AG08395 (cell line): ENCODE results near the gene MFSD2A.
"Not testable (repeated sequence)": the region's sequence is repeated elsewhere in the genome, so short reads cannot be mapped to it uniquely, and the experiment has no call there.

Experiments used
- DNase-seq: peaks from one replicate; pipeline ENCODE4 v3.0.0; 2012; ENCODE audit warnings: mixed read lengths, low spot score

MFSD2A gene

DNA sequence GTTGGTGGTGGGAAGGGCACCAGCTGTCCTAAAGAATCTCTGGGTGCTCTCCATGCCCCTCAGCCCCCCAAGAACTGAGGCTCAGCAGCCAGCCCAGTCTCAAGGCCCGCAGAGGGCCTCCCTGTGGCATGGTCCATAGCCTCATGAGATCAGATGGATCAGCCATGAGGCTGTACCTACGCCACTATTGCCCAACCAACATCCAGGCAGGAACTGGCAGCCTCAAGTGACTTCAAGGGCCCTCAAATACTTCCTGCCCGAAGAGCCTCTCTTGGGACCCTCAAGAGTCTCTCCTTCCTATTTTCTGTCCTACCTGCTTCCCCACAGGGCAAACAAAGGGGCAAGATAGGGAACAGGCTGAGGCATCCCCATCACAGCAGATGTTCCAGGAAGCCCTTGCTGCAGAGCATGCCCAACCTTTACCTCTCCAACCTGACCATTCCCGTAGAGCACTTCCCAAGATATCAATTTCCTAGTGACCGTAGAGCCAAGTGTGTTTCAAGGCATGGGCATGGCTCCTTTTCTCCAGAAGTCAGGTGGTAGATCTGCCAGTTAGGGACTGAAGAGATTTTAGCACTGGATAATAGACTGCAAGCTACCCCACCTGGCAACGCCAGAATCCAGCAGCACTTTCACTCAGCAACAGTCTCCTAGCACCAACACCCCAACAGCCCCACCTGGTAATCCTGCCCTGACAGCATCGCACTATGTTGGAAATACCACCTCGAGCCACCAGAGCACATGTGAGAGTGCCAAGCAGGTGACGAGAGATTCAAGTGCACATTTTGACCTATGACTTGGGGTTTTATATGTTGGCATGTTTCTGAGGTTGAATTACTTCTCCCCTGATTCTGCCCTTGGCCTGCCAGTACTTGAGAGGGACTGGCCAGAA lies 13.7 kb upstream of the MFSD2A start:
- no peak for DNase-seq

DNA sequence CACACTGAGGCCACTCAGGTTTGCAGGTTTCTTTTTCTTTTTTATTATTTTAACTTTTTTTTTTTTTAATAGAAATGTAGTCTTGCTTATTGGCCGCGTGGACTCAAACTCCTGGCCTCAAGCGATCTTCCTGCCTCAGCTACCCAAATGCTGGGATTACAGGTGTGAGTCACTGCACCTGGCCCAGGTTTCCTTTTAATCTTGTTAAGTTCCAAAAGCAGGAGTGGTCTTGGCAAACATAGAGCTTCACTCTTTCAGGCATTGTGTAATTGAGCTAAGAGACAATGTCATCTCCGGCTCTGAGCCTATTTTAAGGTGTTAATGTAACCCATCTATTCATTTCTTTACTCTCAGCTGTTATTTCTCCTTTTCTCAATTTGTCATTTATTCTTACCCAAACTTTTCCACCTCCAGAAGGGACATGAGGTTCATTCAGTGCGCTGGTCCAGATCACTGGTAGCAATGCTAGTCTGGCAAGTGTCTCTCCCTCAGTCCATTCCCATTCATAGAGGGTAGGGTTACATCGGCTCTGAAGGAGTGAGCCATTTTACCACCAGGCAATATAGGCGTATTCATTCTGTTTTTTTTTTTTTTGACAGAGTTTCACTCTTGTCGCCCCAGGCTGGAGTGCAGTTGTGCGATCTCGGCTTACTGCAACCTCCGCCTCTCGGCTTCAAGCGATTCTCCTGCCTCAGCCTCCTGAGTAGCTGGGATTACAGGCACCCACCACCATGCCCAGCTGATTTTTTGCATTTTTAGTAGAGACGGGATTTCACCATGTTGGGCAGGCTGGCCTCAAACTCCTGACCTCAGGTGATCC lies 11.3 kb upstream of the MFSD2A start:
- DNase-seq, result no peak

DNA sequence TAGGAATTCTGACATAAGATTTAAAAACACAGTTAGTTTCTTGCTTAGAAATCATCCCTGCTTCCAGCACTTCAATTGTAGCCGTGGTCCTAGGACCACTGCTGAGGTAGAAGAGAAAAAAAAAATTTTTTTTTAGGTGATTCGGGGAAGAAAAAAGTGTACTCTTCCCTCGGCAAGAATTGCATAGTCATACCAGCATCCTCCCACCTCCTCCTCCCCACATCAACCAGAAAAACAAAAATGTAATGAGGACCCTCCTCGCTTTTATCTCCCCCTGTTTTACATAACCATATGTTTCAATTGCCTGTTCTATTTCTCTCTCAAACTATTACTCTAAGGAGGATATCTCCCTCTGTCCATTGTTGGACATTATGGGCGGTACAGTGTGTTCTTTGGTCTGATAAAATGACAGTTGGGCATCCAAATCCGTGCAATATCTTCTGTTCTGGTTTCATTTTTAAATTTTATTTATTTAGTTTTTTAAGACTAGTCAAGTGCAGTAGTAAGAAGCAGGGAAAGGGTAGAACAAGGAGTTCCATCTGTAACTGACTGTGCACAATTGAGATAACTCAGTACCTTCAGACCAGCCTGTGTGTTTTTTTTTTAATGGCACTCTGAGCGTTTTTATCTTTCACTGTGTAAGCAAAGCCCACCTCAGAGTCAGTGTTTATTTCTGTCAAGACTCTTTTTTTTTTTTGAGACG lies 10.4 kb upstream of the MFSD2A start:
- no peak for DNase-seq

DNA sequence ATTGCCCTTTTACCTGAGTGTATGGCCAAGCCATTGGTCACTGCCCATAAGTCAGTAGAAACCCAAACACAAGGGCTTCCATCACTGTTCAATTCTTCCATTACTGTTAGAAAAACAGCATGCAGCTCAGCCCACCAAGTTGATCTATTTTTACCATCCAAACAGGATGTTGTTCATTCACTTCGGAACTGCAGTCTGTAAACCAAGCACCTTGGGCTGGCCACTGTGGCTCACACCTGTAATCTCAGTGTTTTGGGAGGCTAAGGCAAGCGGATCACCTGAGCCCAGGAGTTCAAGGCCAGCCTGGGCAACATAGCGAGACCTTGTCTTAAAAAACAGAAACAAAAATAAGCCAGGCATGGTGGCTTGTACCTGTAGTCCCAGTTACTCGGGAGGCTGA lies 8.7 kb upstream of the MFSD2A start:
- no peak for DNase-seq

DNA sequence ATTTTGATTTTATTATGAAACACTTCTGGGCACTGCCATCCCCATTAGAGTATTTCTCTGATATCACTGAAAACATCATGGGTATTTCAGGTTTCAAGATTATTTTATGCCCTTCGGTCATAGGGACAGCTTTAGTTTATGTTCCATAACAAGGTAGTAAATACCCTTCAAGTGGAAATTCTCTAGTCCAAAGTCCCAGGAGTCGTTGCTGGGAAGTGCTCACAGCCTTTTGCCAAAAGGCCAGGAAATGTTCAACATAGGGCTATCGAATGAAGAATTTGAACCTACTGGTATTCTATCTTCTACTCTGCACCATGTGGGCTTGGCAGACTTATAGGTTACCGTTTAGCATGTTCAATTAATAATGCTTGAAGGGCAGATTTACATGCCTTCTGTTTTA lies 7.7 kb upstream of the MFSD2A start:
- DNase-seq, result no peak

DNA sequence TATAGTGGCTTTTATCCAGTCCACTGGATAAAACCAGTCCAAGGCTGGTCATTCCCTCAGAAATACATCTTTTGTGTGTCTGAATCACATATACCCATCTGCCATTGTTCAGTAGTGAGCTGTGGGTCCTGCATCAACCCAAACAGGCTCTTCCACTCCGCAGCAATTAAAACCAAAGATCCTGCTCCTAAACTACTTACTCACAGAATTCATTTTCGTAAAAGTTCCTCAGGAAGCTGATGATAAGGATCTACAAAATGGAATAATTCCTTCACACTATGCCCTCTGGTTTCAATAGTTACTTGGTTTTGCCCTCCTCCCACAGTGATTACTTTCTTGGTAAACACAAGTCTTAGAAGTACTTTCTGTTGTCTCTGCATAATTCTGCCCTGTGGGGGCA lies 5.1 kb upstream of the MFSD2A start:
- no peak for DNase-seq

DNA sequence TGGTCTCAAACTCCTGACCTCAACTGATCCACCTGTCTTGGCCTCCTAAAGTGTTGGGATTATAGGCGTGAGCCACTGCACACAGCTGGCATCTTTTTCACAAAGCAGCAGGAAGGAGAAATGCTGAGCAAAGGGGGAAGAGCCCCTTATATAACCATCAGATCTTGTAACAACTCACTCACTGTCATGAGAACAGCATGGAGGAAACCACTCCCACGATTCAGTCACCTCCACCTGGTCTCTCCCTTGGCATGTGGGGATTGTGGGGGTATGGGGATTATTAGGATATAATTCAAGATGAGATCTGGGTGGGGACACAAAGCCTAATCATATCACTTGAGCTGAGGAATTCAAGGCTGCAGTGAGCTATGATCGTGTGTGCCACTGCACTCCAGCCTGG lies 3.0 kb upstream of the MFSD2A start:
- no peak for DNase-seq

DNA sequence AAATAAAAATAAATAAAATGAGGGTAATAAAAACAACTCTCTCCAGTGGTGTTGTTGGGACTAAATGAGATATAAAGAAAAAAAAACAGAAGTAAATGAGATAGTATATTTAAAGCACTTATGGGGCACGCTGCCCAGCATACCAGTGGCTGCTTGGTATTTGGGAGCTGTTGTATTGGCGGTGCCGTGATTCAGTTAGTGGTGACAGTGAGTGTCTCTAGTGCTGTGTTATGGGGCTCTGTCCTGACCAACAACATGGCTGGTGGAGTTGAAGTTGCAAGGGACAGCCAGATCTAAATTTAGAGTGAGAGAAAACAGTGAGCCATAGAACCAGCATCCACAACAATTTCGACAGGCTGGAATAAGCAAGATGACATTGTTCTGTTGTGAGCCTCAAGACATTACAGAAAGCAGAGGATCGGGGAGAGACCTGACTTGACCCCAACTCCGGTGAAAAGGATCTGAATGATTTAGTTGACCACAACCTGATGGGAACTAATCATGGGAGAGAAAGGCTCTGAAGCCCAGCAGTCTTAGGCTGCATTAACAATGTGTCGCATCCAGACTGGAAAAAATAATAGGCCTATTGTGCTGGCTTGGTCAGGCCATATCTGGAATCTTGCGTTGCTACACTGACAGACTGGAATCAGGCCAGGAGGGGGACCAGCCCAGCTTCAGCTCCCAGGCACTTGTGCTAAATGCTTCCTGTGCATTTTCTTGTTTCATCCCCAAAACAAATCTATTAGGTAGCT lies 2.4 kb upstream of the MFSD2A start:
- DNase-seq, result no peak

DNA sequence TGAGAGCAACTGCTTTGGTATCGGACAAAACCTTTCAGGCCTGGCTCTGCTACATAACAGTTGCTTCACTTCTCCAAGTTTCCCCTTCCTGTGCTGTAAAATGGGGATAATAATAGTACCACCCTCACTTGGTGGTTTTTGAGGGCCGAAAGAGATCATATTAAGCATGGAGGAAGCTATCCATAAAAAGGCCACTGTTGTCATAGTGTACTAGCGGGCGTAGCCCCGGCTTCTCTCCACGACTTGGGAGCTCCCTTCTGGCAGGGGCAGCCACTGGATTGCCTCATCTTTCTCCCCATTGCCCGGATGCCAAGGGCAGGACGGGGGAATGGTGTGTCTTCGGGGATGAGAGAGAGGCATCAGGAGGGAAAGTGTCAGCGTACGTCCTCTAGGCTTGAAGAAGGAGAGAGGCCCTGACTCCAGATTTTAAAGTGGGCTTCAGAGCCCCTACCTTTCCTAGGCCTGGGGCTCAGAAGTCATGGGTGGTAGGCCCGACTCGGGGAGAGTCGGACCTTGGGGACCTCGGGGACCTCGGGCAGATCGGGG lies 548 bp upstream of the MFSD2A start:
- DNase-seq, result no peak

DNA sequence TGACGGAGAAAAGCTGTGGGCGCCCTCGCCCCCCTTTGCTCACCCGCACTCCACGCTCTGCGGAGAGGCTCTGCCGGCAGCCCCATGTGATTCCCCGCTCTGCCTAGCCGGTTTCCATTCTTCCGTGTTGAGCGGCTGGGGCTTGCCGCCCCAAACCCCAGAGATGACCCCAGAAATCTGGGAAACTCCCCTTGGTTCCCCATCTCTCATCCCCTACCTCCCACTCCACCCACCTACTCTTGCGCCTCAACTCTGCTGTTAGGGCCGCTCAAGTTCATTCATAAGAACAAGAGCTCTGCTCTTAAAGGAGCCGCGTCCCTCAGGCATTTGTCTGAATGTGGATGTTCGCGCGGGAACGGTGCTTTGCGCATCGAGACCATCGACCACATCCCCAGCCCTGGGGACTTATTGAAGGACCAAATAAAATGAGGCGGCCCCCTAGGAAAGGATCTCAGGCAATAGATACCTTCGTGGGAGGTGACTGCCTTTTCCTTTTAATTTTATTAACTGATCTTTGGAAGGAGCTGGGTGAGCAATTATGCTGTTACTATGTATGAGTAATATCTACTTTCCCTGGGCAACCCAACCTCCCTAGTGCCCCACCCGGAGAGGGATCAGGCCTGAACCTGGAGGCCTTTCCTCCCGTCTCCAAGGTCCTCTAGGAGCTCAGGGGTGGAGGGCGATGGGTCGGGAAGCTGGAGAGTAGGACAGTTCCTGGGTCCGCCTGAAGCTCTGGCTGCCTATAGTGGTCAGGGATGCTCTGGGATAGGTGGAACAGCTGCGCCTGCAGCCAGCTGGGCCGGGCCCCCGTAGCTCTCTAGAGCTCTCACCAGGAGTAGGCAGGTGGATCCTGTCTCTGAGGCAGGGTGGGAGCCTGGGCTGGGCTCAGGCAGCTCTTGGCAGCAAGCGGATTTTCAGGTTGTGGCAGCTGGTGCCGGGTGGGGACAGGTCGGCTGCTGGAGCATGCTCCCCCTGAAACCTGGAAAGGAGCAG lies 898 bp downstream of the MFSD2A start:
- DNase-seq, result peak; percentile 67

DNA sequence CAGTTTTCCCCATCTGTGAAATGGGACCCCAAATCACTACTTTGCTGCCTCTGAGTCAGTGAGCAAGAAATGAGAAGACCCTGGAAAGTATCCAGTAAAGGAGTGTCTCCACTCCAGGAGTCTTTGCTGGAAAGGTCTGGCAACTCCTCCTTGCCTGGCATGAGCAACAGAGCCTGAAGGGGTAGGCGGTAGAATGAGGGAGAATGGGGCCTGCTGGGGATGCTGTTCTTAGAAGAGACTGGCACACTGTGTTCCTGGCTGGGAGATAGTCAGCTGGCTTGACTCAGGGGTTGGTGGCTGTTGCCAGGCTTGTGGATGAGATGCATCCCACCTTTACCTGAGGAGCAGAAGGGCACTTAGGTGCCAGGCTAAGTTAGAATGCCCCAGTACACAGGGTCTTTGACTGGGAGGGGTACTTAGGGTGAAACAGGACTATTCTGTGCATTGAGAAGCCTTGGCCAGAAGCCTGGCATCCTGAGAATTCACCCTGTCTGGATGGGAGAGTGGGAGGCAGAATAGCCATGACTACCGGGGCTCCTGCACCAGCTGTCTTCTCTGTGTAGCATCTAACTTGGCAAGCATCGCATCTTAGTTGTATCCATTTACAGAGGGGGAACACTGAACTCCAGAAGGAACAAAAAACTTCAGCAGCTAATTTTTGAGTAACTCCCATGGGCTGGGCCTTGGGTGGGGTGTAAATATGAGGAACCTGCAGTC lies 2.5 kb downstream of the MFSD2A start:
- no peak for DNase-seq

DNA sequence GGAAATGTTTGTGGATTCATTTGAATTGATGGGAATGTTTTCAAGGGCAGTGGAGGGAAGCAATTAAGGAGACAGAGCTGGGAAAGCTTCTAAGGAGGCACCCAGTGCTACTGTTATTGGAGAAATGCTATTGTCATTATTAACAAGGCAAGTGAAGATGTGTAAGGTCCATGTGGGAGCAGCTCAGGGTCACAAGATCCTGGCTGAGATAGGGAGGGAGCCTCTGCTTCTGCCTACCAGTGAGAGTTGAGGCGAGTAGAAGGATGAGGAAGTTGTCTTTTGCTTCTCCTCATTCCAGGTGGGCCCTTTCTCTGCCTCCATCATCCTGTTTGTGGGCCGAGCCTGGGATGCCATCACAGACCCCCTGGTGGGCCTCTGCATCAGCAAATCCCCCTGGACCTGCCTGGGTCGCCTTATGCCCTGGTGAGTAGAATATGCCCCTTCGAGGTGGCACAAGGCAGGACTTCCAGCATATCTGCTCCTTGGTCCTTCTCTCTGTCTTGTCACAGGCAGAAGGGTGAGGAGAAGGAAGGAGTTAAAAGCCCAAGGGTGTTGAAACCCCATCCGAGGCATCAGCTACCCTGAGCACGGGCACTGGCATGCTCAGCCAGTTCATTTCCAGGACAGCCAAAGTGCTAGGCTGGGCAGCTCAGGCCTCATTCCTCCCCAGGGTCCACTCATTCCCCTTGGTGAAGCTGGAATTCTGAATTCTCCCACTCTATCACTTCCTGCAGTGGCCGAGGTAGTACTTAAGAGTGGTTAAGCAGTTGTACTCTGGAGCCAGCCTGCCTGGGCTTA lies 3.7 kb downstream of the MFSD2A start:
- DNase-seq, result no peak

DNA sequence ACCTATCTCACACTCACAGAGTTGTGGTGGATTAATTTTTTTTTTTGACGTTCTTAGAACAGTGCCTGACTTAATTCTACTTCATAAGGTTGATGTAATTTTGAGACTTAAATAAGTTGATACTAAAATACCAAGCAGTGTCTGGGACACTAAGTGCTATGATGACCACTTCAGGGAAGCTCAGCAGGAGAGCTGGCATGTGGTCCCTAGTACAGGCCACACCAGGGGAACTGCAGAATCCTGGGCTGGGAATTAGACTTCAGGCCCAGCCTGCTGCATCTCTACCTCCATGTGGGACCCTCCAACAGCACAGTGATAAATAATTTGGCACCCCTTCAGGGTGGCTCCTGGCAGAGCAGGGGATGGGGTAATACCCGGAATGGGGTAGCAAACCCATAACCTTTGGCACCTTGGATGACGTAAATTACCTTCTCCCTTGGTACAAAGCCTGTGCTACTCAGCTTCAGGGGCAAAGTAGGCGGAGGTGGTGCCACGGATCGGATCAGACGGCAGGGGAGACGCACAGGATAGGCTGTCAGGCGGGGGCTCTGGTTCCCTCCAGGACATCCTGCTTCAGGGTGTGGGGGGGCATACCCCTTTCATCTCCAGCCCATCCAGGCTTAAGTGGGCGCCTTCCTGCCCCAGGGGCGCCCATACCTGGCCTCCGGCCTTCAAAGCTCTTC lies 4.8 kb downstream of the MFSD2A start:
- DNase-seq, result no peak

DNA sequence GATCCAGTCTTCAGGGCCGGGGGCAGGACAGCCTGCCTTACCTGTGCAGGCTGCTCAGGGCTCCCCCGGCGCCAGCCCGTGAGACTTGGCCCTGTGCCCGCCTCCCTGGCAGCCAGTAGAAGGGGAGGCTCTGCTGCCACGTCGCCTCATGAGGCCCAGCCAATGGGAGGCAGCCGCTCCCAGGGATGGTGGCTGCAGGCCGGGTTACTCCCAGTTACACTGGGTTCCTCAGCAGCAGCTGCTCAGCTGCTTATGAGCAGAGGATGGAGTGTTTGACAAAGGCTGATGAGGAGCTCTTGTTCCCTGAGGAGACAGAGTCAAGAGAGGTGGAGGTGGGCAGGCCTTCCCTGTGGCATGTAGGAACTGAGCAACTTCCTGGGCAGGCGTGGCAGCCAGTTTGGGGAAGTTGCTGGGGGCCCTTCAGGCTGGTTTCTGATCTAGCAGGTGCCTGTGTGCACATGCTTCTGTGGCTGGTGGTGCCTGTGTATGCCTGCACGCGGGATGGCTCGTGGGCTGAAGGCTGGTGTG lies 5.5 kb downstream of the MFSD2A start:
- DNase-seq, result no peak

DNA sequence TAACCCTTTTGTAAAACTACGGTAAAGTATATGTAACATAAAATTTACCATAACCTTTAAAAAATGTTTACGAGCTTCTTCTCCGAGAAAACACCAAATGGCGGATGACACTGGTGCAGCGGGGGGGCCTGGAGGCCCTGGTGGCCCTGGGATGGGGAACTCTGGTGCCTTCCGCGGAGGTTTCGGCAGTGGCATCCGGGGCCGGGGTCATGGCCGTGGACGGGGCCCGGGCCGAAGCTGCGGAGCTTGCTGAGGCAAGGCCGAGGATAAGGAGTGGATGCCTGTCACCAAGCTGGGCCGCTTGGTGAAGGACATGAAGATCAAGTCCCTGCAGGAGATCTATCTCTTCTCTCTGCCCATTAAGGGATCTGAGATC lies 7.5 kb downstream of the MFSD2A start:
- no peak for DNase-seq

DNA sequence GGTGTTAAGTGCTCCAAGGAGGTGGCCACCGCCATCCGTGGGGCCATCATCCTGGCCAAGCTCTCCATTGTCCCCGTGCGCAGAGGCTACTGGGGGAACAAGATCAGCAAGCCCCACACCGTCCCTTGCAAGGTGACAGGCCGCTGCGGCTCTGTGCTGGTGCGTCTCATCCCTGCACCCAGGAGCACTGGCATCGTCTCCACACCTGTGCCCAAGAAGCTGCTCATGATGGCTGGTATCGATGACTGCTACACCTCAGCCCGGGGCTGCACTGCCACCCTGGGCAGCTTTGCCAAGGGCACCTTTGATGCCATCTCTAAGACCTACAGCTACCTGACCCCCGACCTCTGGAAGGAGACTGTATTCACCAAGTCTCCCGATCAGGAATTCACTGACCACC lies 8.0 kb downstream of the MFSD2A start:
- not testable (repeated sequence) for DNase-seq

DNA sequence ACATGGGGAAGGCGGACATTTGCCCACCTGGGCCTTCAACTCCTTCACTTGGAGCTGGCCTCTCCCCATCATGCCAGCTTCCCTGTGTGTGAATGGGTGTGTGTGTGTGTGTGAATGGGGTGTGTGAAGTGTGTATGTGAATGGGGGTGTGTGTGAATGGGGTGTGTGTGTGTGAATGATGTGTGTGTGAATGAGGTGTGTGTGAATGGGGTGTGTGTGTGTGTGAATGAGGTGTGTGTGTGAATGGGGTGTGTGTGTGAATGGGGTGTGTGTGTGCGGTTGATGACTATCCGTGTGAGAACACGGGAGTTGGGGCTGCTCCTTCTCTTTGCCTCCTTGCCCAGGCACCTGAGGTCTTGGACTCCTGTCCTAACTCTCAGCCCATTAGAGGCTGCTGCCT lies 9.6 kb downstream of the MFSD2A start:
- no peak for DNase-seq

DNA sequence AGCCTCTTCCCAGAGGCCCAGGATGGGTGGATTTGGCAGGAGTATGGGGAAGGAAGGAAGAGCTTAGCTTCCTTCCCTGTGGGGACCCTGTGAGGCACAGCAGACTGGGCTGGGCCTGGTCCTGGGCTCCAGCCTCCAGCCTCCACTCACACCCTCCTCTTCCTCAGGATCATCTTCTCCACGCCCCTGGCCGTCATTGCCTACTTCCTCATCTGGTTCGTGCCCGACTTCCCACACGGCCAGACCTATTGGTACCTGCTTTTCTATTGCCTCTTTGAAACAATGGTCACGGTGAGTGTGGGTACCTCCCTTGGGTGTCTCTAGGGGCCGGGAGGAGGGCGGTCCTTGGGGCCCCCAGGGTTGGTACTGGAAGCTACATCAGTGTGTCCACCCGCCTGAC lies 10.1 kb downstream of the MFSD2A start:
- no peak for DNase-seq
